ENCODE results near the gene SNAP91. TPM values are rescaled to one million over a fixed set of nuclear protein-coding genes. Genes with fewer than 3 reads are reported as not detected.

SNAP91 gene
- total RNA-seq, 1 experiment from 2014 or later, result 1.3 TPM

DNA sequence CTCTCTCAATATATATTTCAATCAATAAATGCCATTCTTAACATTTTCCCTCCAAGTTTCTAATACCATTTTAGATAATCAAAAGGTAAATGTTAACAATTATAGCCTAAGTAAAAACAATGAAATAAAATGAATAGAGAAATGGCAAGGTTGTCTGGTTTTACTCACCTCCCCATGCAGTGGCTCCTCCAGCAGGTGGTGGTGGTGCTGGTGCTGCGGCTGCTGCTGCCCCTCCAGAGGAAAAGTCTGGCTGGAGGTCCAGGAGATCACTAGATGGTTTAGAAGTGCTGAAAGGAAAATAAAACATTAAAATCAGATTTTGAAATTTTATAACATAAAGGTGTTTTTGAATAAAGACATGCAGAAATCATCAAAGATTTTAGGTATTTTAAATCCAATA is 103.4 kb downstream of the SNAP91 start:
- H3K27ac Mint-ChIP-seq, result no peak overlapping the region

More for the DNA sequence above, 103.4 kb downstream of the SNAP91 start:
- Histone ChIP-seq H3K79me1 (ENCODE audit: insufficient read depth, low read depth, low read length, poor library complexity, severe bottlenecking) (no peaks in the 10 kb centered on the region), H3K9ac (ENCODE audit: extremely low read depth, insufficient read length, low read length) (no peak overlapping the region), H3K79me2 (ENCODE audit: insufficient read depth, low read length) (no peaks in the 10 kb centered on the region), H3K4me1 (ENCODE audit: insufficient read depth, low read length) (no peaks in the 10 kb centered on the region), H3K9me3 (ENCODE audit: control insufficient read depth, low read depth, low read length) (no peaks in the 10 kb centered on the region), H3T11ph (ENCODE audit: low read length) (no peak overlapping the region), H3K23me2 (ENCODE audit: insufficient read length, low read depth, low read length, poor library complexity, severe bottlenecking) (no peaks in the 10 kb centered on the region), H4K91ac (ENCODE audit: insufficient read length, low read depth, low read length) (no peak overlapping the region), H2AK5ac (ENCODE audit: insufficient read length, low read length) (no peak overlapping the region), H3K4ac (ENCODE audit: low read depth, low read length) (no peak overlapping the region), H3K4me2 (ENCODE audit: insufficient read depth, insufficient read length, low read length) (no peak overlapping the region), H3K18ac (ENCODE audit: insufficient read length, low read depth, low read length) (no peak overlapping the region), H4K5ac (ENCODE audit: insufficient read length, low read depth, low read length) (no peak overlapping the region), H2AFZ (ENCODE audit: low read length) (no peak overlapping the region), H3K56ac (ENCODE audit: insufficient read length, low read depth, low read length) (no peak overlapping the region), H2BK20ac (ENCODE audit: low read depth, low read length, poor library complexity, severe bottlenecking) (no peak overlapping the region), H2BK15ac (ENCODE audit: low read depth, low read length) (no peak overlapping the region), H2BK120ac (ENCODE audit: low read depth, low read length, poor library complexity, severe bottlenecking) (no peak overlapping the region), H4K8ac (replicated peaks; ENCODE audit: insufficient read length, low read depth, low read length) (no peak overlapping the region), H3K23ac (ENCODE audit: insufficient read length, low read depth, low read length) (no peak overlapping the region), H3K14ac (ENCODE audit: insufficient read depth, low read length) (no peak overlapping the region), H4K20me1 (ENCODE audit: control insufficient read depth, insufficient read depth, insufficient read length) (no peaks in the 10 kb centered on the region), H3K27me3 (ENCODE audit: insufficient read depth, low read length) (no peaks in the 10 kb centered on the region), H3K27ac (ENCODE audit: insufficient read length, low read depth, low read length) (no peak overlapping the region), H2BK12ac (ENCODE audit: insufficient read length, low read depth, low read length) (no peak overlapping the region), H2BK5ac (ENCODE audit: insufficient read length, low read length) (no peak overlapping the region)
- Mint-ChIP-seq H3K4me3 (no peak overlapping the region), H3K36me3 (ENCODE audit: insufficient read depth in 1 of 3, low read depth in 3 of 3) (no peaks in the 10 kb centered on the region), H3K9me3 (no peaks in the 10 kb centered on the region), H3K27me3 (ENCODE audit: low read depth) (no peaks in the 10 kb centered on the region), H3K4me1 (no peaks in the 10 kb centered on the region)
- TF ChIP-seq, protein P1, sequence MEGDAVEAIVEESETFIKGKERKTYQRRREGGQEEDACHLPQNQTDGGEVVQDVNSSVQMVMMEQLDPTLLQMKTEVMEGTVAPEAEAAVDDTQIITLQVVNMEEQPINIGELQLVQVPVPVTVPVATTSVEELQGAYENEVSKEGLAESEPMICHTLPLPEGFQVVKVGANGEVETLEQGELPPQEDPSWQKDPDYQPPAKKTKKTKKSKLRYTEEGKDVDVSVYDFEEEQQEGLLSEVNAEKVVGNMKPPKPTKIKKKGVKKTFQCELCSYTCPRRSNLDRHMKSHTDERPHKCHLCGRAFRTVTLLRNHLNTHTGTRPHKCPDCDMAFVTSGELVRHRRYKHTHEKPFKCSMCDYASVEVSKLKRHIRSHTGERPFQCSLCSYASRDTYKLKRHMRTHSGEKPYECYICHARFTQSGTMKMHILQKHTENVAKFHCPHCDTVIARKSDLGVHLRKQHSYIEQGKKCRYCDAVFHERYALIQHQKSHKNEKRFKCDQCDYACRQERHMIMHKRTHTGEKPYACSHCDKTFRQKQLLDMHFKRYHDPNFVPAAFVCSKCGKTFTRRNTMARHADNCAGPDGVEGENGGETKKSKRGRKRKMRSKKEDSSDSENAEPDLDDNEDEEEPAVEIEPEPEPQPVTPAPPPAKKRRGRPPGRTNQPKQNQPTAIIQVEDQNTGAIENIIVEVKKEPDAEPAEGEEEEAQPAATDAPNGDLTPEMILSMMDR (conservative IDR thresholded peaks at IDR 0.05), result peak; percentile 42; the same call in 2 of the 3 replicates
- DNase-seq, result peak; percentile 28
- no CpG with 5 or more reads among the region's 1 CpG for WGBS (ENCODE audit: extremely low coverage, insufficient read length, low lambda C conversion rate)
